GM12864 (cell line): Measurements from ENCODE around the gene NMUR2.

Experiments used
- DNase-seq: peaks from one replicate; pipeline ENCODE4 v3.0.0-alpha.2; 2011; ENCODE audit warnings: low read depth
- H3K4me3 ChIP-seq: 2 replicates; pipeline ENCODE4 v1.5.1; 2011; ENCODE audit warnings: mild to moderate bottlenecking, low read depth, low read length, control low read depth
- TF ChIP-seq, protein P1 (sequence below): IDR thresholded peaks from 2 replicates; pipeline ENCODE4 v1.5.1; 2011; ENCODE audit warnings: low read depth, mild to moderate bottlenecking, moderate library complexity, low read length, control low read depth, inconsistent platforms; ENCODE audit errors: missing control alignments

Gene NMUR2

GRCh38 chr5:152422081-152422480, 17.0 kb upstream of the NMUR2 start:
- DNase-seq: no peak
- TF ChIP-seq, protein P1, sequence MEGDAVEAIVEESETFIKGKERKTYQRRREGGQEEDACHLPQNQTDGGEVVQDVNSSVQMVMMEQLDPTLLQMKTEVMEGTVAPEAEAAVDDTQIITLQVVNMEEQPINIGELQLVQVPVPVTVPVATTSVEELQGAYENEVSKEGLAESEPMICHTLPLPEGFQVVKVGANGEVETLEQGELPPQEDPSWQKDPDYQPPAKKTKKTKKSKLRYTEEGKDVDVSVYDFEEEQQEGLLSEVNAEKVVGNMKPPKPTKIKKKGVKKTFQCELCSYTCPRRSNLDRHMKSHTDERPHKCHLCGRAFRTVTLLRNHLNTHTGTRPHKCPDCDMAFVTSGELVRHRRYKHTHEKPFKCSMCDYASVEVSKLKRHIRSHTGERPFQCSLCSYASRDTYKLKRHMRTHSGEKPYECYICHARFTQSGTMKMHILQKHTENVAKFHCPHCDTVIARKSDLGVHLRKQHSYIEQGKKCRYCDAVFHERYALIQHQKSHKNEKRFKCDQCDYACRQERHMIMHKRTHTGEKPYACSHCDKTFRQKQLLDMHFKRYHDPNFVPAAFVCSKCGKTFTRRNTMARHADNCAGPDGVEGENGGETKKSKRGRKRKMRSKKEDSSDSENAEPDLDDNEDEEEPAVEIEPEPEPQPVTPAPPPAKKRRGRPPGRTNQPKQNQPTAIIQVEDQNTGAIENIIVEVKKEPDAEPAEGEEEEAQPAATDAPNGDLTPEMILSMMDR: no peak
- H3K4me3 ChIP-seq: no peak overlapping the region

GRCh38 chr5:152412129-152412528, 7.0 kb upstream of the NMUR2 start:
- DNase-seq: no peak
- TF ChIP-seq, protein P1: no peak

DNA sequence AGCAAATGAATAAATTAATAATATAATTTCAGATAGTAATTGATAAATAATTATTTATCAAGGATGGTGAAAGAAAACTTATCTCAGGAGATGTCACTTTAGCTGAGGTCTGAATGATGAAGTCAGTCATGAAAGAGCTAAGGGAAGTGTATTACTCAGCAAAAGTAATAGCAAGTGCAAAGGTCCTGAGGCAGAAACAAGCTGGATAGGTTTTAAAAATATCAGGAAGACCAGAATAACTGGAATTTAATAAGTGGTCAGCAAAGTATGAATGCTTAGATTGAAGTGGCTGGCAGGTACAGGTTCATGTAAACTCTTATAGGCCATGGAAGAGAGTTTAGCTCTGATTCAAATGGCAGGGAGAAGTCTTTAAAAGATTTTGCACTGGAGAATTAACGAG, 1.0 kb upstream of the NMUR2 start:
- no peak for DNase-seq
- no peak overlapping the region for H3K4me3 ChIP-seq
- TF ChIP-seq, protein P1: no peak

More at GRCh38 chr5:152412129-152412528, 7.0 kb upstream of the NMUR2 start:
- H3K4me3 ChIP-seq: no peak overlapping the region

GRCh38 chr5:152404494-152404893, 585 bp downstream of the NMUR2 start:
- TF ChIP-seq, protein P1: no peak
- H3K4me3 ChIP-seq: no peak overlapping the region

GRCh38 chr5:152403046-152403445, 2.0 kb downstream of the NMUR2 start:
- TF ChIP-seq, protein P1: no peak
- no peak overlapping the region for H3K4me3 ChIP-seq
- no peak for DNase-seq

More at GRCh38 chr5:152404494-152404893, 585 bp downstream of the NMUR2 start:
- DNase-seq: no peak

- no peak overlapping the region for H3K4me3 ChIP-seq
- no peak for DNase-seq
- TF ChIP-seq, protein P1: no peak
These were observed 4.2 kb downstream of the NMUR2 start for GRCh38 chr5:152400846-152401245.

GRCh38 chr5:152397581-152397980, 7.5 kb downstream of the NMUR2 start:
- DNase-seq: no peak
- TF ChIP-seq, protein P1: no peak
- H3K4me3 ChIP-seq: no peak overlapping the region
